Measurements from ENCODE around the gene MYRIP. TPM values are rescaled to one million over a fixed set of nuclear protein-coding genes. Genes with fewer than 3 reads are reported as not detected.

The MYRIP gene
- total and polyA plus RNA-seq, 2 experiments from 2014 or later: 1.5 to 1.8 TPM

DNA sequence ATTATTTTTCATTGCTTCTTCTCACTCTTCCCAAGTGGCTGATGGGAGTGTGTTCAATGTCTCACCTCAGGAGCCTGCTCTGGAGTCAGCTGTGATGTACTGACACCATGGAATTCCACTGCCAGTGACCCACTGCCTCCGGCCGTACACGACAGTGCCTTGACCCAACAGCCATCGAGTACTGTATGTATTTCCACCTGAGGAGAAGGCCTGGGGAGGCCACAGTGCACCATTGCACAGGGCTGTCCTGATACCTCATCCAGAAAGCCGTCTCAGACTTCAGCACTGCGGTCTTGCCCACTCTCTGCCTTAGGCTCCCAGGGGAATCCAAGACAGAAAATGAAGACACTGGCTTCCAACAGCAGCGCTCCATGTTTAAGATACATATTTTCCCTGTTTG lies 448.7 kb downstream of the MYRIP start (continued):
- TF ChIP-seq ZNF331 (CRISPR knock-in tag; IDR thresholded peaks at IDR 0.05; ENCODE audit: low read depth) (no peak), JUNB (IDR thresholded peaks at IDR 0.05; ENCODE audit: unreplicated experiment) (no peak)

DNA sequence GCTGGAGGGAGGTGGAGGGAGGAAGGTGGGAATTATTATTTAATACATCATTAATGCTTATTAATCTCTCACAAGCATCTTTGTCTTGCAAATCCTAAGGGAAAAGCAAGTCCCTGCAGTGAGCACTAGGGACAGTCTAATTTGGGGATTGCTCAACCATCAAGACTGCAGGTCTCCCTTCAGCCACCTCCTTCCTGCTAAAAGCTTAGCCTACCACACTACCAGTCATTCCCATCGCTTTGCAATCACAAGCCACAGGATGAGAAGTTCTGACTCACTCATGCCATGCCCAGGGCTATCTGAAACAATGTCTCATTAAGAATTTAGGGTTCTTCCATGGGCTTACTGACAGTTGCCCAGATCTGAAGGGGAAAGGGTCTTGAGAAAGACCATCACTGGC lies 449.1 kb downstream of the MYRIP start:
- no peaks in the 10 kb centered on the region for H3K79me2 ChIP-seq (replicated peaks; ENCODE audit: insufficient read depth)
- no peak overlapping the region for H3K4me3 ChIP-seq
- Mint-ChIP-seq H3K9me3 (no peaks in the 10 kb centered on the region), H3K27me3 (ENCODE audit: insufficient read depth, low read depth, poor library complexity) (no peaks in the 10 kb centered on the region), H3K27ac (no peak overlapping the region), H3K4me1 (peaks cover 10% of the 10 kb centered on the region), H3K4me3 (no peak overlapping the region), H3K36me3 (ENCODE audit: low read depth) (no peaks in the 10 kb centered on the region)
- H3K36me3 ChIP-seq (ENCODE audit: insufficient read depth): no peaks in the 10 kb centered on the region
- H4K20me1 ChIP-seq (replicated peaks; ENCODE audit: insufficient read depth): no peaks in the 10 kb centered on the region
- no peak overlapping the region for H2AFZ ChIP-seq
- H3K9me2 ChIP-seq (ENCODE audit: insufficient read depth): no peaks in the 10 kb centered on the region
- no peaks in the 10 kb centered on the region for H3K27me3 ChIP-seq (ENCODE audit: insufficient read depth)
- ATAC-seq (peak; percentile 79), DNase-seq (ENCODE audit: low spot score) (peak; percentile 33)
- peaks cover 15% of the 10 kb centered on the region for H3K4me1 ChIP-seq (ENCODE audit: insufficient read depth)
- no peak overlapping the region for H3K4me2 ChIP-seq
- no peaks in the 10 kb centered on the region for H3F3A ChIP-seq (replicated peaks; ENCODE audit: low read depth)
- H3K27ac ChIP-seq (ENCODE audit: low read depth): no peak overlapping the region
- TF ChIP-seq ZNF331 (CRISPR knock-in tag; IDR thresholded peaks at IDR 0.05; ENCODE audit: low read depth) (no peak), CREB1 (CRISPR knock-in tag; IDR thresholded peaks at IDR 0.05; ENCODE audit: low read depth) (no peak), POLR2AphosphoS5 (IDR thresholded peaks at IDR 0.05; ENCODE audit: low read depth) (no peak)
- TF ChIP-seq, protein P1, sequence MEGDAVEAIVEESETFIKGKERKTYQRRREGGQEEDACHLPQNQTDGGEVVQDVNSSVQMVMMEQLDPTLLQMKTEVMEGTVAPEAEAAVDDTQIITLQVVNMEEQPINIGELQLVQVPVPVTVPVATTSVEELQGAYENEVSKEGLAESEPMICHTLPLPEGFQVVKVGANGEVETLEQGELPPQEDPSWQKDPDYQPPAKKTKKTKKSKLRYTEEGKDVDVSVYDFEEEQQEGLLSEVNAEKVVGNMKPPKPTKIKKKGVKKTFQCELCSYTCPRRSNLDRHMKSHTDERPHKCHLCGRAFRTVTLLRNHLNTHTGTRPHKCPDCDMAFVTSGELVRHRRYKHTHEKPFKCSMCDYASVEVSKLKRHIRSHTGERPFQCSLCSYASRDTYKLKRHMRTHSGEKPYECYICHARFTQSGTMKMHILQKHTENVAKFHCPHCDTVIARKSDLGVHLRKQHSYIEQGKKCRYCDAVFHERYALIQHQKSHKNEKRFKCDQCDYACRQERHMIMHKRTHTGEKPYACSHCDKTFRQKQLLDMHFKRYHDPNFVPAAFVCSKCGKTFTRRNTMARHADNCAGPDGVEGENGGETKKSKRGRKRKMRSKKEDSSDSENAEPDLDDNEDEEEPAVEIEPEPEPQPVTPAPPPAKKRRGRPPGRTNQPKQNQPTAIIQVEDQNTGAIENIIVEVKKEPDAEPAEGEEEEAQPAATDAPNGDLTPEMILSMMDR (conservative IDR thresholded peaks at IDR 0.05; ENCODE audit: low read depth in 2 of 2): 0 out of 4 replicates have a peak, but pooled peaks of 1 of the 2 experiments have one; percentile 21

DNA sequence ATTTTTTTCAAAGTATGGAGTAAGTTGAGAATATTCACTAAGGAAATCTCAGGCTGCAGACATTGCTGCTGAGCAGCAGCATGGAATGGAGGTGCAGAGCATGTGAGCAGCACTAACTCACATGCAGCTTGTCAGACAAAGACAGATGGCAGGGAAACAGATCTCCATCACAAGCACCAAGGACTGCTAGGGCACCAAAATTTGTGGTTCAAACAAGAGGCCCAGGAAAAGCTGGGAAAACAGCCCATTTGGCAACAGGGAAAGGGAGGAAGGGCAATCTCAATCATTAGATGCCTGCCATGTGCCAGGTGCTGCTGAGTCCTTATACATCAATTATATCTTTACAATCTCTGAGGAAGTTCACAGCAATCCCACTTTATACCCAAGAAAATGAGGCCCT lies 452.9 kb downstream of the MYRIP start:
- DNase-seq (ENCODE audit: low spot score) (no peak), ATAC-seq (no peak)
- no peaks in the 10 kb centered on the region for H4K20me1 ChIP-seq (replicated peaks; ENCODE audit: insufficient read depth)
- no peak overlapping the region for H3K4me2 ChIP-seq
- H3K27me3 Mint-ChIP-seq (ENCODE audit: insufficient read depth, low read depth, poor library complexity): peaks cover 2% of the 10 kb centered on the region
- no peak overlapping the region for H3K27ac Mint-ChIP-seq
- no peaks in the 10 kb centered on the region for H3K79me2 ChIP-seq (replicated peaks; ENCODE audit: insufficient read depth)
- H3F3A ChIP-seq (replicated peaks; ENCODE audit: low read depth): no peaks in the 10 kb centered on the region
- no peak overlapping the region for H3K4me3 ChIP-seq
- H3K9me3 Mint-ChIP-seq: no peaks in the 10 kb centered on the region
- H3K4me3 Mint-ChIP-seq: no peak overlapping the region
- no peaks in the 10 kb centered on the region for H3K27me3 ChIP-seq (ENCODE audit: insufficient read depth)
- no peaks in the 10 kb centered on the region for H3K36me3 Mint-ChIP-seq (ENCODE audit: low read depth)
- no peaks in the 10 kb centered on the region for H3K36me3 ChIP-seq (ENCODE audit: insufficient read depth)
- H3K4me1 Mint-ChIP-seq: peaks cover 10% of the 10 kb centered on the region; the same call in 2 of the 3 replicates
- H3K9me2 ChIP-seq (ENCODE audit: insufficient read depth): peaks cover 4% of the 10 kb centered on the region; the same call in 1 of the 2 replicates
- H3K27ac ChIP-seq (ENCODE audit: low read depth): no peak overlapping the region
- no peak overlapping the region for H2AFZ ChIP-seq
- H3K4me1 ChIP-seq (ENCODE audit: insufficient read depth): peaks cover 7% of the 10 kb centered on the region
- TF ChIP-seq, protein P2, sequence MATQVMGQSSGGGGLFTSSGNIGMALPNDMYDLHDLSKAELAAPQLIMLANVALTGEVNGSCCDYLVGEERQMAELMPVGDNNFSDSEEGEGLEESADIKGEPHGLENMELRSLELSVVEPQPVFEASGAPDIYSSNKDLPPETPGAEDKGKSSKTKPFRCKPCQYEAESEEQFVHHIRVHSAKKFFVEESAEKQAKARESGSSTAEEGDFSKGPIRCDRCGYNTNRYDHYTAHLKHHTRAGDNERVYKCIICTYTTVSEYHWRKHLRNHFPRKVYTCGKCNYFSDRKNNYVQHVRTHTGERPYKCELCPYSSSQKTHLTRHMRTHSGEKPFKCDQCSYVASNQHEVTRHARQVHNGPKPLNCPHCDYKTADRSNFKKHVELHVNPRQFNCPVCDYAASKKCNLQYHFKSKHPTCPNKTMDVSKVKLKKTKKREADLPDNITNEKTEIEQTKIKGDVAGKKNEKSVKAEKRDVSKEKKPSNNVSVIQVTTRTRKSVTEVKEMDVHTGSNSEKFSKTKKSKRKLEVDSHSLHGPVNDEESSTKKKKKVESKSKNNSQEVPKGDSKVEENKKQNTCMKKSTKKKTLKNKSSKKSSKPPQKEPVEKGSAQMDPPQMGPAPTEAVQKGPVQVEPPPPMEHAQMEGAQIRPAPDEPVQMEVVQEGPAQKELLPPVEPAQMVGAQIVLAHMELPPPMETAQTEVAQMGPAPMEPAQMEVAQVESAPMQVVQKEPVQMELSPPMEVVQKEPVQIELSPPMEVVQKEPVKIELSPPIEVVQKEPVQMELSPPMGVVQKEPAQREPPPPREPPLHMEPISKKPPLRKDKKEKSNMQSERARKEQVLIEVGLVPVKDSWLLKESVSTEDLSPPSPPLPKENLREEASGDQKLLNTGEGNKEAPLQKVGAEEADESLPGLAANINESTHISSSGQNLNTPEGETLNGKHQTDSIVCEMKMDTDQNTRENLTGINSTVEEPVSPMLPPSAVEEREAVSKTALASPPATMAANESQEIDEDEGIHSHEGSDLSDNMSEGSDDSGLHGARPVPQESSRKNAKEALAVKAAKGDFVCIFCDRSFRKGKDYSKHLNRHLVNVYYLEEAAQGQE (IDR thresholded peaks at IDR 0.05; ENCODE audit: unreplicated experiment): no peak
- TF ChIP-seq, protein P3, sequence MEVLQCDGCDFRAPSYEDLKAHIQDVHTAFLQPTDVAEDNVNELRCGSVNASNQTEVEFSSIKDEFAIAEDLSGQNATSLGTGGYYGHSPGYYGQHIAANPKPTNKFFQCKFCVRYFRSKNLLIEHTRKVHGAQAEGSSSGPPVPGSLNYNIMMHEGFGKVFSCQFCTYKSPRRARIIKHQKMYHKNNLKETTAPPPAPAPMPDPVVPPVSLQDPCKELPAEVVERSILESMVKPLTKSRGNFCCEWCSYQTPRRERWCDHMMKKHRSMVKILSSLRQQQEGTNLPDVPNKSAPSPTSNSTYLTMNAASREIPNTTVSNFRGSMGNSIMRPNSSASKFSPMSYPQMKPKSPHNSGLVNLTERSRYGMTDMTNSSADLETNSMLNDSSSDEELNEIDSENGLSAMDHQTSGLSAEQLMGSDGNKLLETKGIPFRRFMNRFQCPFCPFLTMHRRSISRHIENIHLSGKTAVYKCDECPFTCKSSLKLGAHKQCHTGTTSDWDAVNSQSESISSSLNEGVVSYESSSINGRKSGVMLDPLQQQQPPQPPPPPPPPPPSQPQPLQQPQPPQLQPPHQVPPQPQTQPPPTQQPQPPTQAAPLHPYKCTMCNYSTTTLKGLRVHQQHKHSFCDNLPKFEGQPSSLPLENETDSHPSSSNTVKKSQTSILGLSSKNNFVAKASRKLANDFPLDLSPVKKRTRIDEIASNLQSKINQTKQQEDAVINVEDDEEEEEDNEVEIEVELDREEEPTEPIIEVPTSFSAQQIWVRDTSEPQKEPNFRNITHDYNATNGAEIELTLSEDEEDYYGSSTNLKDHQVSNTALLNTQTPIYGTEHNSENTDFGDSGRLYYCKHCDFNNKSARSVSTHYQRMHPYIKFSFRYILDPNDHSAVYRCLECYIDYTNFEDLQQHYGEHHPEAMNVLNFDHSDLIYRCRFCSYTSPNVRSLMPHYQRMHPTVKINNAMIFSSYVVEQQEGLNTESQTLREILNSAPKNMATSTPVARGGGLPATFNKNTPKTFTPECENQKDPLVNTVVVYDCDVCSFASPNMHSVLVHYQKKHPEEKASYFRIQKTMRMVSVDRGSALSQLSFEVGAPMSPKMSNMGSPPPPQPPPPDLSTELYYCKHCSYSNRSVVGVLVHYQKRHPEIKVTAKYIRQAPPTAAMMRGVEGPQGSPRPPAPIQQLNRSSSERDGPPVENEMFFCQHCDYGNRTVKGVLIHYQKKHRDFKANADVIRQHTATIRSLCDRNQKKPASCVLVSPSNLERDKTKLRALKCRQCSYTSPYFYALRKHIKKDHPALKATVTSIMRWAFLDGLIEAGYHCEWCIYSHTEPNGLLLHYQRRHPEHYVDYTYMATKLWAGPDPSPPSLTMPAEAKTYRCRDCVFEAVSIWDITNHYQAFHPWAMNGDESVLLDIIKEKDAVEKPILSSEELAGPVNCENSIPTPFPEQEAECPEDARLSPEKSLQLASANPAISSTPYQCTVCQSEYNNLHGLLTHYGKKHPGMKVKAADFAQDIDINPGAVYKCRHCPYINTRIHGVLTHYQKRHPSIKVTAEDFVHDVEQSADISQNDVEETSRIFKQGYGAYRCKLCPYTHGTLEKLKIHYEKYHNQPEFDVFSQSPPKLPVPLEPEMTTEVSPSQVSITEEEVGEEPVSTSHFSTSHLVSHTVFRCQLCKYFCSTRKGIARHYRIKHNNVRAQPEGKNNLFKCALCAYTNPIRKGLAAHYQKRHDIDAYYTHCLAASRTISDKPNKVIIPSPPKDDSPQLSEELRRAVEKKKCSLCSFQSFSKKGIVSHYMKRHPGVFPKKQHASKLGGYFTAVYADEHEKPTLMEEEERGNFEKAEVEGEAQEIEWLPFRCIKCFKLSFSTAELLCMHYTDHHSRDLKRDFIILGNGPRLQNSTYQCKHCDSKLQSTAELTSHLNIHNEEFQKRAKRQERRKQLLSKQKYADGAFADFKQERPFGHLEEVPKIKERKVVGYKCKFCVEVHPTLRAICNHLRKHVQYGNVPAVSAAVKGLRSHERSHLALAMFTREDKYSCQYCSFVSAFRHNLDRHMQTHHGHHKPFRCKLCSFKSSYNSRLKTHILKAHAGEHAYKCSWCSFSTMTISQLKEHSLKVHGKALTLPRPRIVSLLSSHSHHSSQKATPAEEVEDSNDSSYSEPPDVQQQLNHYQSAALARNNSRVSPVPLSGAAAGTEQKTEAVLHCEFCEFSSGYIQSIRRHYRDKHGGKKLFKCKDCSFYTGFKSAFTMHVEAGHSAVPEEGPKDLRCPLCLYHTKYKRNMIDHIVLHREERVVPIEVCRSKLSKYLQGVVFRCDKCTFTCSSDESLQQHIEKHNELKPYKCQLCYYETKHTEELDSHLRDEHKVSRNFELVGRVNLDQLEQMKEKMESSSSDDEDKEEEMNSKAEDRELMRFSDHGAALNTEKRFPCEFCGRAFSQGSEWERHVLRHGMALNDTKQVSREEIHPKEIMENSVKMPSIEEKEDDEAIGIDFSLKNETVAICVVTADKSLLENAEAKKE (CRISPR knock-in tag; IDR thresholded peaks at IDR 0.05): no peak
- no peak for TF ChIP-seq EZH2 (IDR thresholded peaks at IDR 0.05; ENCODE audit: low read depth, unreplicated experiment)
- TF ChIP-seq JUNB (IDR thresholded peaks at IDR 0.05; ENCODE audit: unreplicated experiment): no peak
